ENCODE results near the gene HNF1B.

The HNF1B gene

GRCh38 chr17:37761059-37761458 is 16.2 kb upstream of the HNF1B start:
- DNase-seq (ENCODE audit: low read depth in 2 of 2), result no peak

- DNase-seq (ENCODE audit: low read depth in 2 of 2), result no peak
These were observed 14.3 kb upstream of the HNF1B start for GRCh38 chr17:37759014-37759637.

- no peak for DNase-seq (ENCODE audit: low read depth in 2 of 2)
These were observed 11.2 kb upstream of the HNF1B start for GRCh38 chr17:37756051-37756450.

GRCh38 chr17:37755455-37755854 is 10.6 kb upstream of the HNF1B start:
- no peak for DNase-seq (ENCODE audit: low read depth in 2 of 2)

GRCh38 chr17:37754363-37754762 is 9.5 kb upstream of the HNF1B start:
- no peak for DNase-seq (ENCODE audit: low read depth in 2 of 2)

GRCh38 chr17:37752482-37752881 is 7.6 kb upstream of the HNF1B start:
- DNase-seq (ENCODE audit: low read depth in 2 of 2), result no peak

GRCh38 chr17:37750768-37751475 is 6.1 kb upstream of the HNF1B start:
- no peak for DNase-seq (ENCODE audit: low read depth in 2 of 2)

- no peak for DNase-seq (ENCODE audit: low read depth in 2 of 2)
These were observed 5.4 kb upstream of the HNF1B start for GRCh38 chr17:37750292-37750691.

- DNase-seq (ENCODE audit: low read depth in 2 of 2), result no peak
These were observed 2.4 kb upstream of the HNF1B start for GRCh38 chr17:37747222-37747621.

- no peak for DNase-seq (ENCODE audit: low read depth in 2 of 2)
These were observed 1.8 kb upstream of the HNF1B start for GRCh38 chr17:37746617-37747016.

- no peak for DNase-seq (ENCODE audit: low read depth in 2 of 2)
These were observed 1.1 kb upstream of the HNF1B start for GRCh38 chr17:37745801-37746426.

- no peak for DNase-seq (ENCODE audit: low read depth in 2 of 2)
These were observed 279 bp downstream of the HNF1B start for GRCh38 chr17:37744633-37744927.

- DNase-seq (ENCODE audit: low read depth in 2 of 2), result no peak
These were observed 805 bp downstream of the HNF1B start for GRCh38 chr17:37743875-37744632.

GRCh38 chr17:37743612-37743874 is 1.3 kb downstream of the HNF1B start:
- no peak for DNase-seq (ENCODE audit: low read depth in 2 of 2)

- DNase-seq (ENCODE audit: low read depth in 2 of 2), result no peak
These were observed 1.9 kb downstream of the HNF1B start for GRCh38 chr17:37742762-37743611.

GRCh38 chr17:37742116-37742761 is 2.6 kb downstream of the HNF1B start:
- no peak for DNase-seq (ENCODE audit: low read depth in 2 of 2)

- DNase-seq (ENCODE audit: low read depth in 2 of 2), result no peak
These were observed 3.3 kb downstream of the HNF1B start for GRCh38 chr17:37741341-37742115.

GRCh38 chr17:37740915-37741314 is 3.9 kb downstream of the HNF1B start:
- no peak for DNase-seq (ENCODE audit: low read depth in 2 of 2)

- DNase-seq (ENCODE audit: low read depth in 2 of 2), result no peak
These were observed 6.9 kb downstream of the HNF1B start for GRCh38 chr17:37737971-37738370.

- no peak for DNase-seq (ENCODE audit: low read depth in 2 of 2)
These were observed 7.8 kb downstream of the HNF1B start for GRCh38 chr17:37737081-37737480.

- DNase-seq (ENCODE audit: low read depth in 2 of 2), result no peak
These were observed 8.4 kb downstream of the HNF1B start for GRCh38 chr17:37736428-37736827.
